ENCODE results near the gene PDIK1L. TPM values are rescaled to one million over a fixed set of nuclear protein-coding genes. Genes with fewer than 3 reads are reported as not detected.

Gene PDIK1L
- 1.7 to 2.4 TPM (median 1.9 TPM) in 5 replicates for total RNA-seq (2022; extraction: Qiagen RNA extraction)

DNA sequence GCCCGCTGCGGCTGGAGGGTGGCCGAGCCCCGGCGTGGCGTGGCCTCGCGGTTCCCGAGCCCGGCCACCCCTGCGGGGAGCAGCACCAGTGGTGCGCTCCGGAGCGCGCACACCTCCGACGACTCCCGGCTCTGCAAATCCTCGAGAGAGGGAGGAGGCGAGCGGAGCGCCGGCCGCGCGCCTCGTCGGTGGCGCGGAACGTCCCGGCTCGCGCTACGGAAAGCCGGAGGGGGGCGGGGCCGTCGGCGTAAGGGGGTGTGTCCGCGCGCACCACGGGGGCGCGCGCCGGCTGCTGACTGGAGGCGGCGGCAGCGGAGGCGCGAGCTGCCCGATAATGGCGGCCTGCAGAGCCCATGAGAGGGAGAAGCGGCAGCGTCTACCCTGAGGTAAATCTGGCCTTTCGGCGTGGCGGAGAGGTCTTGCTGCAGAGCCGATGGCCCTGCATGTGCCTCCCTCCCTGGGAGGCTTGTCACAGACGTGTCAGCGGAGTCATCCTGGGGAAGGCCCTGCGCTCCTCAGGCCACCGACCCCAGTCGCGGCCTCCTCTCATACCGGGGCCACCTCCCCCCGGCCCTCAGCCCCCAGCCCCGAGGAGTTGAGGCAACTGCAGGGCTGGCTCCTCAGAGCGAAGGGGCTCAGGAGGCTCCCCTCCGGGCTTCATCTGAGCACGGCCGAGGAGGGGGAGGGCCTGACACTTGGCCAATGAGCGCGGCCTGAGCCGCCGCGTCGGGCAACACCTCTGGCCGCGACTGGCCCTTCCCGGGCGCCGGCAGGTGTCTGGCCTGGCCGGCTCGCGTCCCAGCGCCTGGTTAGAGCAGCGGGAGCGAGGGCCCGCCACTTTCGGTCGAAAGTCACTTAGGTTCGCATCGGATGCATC is at the start of gene PDIK1L:
Gene PDIK1L, plus strand, starts transcription at position 295 of the 877 bp plus-strand sequence. CDS start 2,485 bp downstream, outside the sequence.

DNA sequence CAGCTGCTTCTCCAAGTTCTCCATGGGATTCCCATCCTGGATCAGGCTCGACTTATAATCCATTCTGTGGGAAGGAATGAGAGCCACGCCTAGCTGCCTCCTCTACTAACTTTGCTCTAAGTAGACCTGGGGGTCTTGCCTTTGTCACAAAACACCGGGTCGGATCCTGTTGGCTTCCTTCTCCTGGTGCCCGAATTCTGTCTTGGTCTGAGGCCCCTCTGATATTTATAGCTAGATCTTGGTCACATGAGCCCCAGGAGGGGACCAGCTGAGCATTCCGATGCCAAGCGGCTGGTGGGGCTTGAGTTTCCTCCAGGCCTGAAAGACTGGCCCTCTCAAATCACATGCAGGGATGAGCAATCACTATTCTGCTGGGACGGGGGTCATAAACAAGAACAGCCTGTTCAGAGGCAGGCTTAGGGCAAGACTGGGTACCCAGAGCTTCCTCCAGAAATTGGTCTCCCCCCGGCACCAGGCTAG is 44.2 kb upstream of the PDIK1L start, which contains the start of gene TRIM63:
Gene TRIM63, minus strand, starts transcription at position 199 of the 480 bp plus-strand sequence. Its CDS starts 136 bp downstream, at position 63.

DNA sequence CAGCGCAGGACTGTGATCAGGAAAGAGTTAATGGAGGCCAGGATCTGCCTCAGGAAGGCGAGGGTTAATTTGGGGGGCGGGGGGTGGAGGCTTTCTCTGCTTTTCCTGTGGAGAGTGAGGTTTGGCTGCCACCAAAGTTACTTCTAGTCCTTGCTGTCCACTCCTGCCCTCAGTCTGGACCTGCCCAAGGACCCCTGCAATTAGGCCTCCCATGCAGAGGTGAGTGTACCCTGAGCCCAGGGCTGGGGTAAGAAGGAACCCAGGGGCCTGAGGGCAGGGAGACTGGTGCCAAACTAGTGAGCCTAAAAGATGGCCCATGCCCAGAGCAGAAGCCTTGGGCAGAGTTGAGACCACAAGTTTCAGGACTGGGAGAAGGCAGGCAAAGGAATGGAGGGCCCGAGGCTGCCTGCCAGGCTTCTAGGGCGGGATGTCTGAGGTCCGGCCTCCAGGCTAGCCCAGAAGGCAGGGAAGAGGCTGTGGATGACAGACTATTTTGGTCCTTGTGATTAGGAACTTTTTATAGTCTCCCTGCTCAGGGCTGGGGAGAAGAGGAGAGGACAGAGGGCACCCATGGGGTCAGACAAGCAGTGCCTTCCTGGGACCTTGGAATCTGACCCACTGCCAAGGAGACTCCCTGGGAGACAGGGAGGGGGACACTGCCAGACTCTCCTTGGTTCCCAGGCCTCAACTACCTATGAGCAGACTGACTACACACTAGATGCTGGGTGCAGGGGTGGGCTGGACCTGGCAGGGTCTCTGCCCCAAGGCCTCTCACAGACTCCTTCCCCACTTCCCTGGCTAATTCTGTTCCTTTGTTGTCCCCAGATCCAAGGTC is 47.5 kb downstream of the PDIK1L start, which contains the start of gene FAM110D:
Gene FAM110D, plus strand, starts transcription at position 172 of the 835 bp plus-strand sequence. CDS start 2,213 bp downstream, outside the sequence.

DNA sequence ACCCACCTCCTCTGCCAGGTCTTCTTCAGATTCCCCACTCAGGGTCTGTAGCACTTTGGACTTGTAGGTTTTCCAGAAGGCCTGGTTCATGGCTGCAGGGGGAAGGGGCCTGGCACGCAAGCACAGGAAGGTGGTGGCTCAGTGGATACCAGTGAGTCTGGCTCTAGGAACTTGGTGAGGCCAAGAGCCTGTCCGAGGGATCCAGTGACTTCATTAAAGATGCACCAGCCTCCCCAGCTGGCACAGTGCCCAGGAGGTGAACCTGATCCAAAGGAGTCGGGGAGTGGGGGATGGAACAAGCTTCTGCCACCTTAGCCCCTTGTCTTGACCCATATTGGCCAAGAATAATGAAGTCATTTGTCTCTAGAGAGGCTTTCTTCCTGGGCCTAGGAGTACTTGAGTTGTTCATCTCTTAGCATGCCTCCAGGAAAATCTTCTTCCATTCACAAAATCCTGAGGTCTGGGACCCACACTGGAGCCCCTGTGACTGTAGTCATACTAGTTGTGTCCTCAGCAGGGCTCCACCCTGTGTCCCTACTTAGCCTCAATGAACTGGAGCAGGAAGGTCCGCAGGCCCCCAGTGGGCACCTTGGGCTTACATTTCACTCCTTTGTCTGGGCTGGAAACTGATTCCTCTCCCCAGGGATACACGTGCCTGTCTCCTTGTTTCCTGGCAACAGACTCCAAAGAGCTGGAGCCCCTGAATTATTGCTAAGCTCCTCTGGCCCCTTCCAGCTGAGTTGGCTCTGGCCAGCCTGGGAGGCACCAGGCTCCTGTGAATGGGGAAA is 57.0 kb downstream of the PDIK1L start, which contains the start of gene C1orf232:
Gene C1orf232, minus strand, starts transcription at position 554 of the 788 bp plus-strand sequence. Its CDS starts 464 bp downstream, at position 90.

DNA sequence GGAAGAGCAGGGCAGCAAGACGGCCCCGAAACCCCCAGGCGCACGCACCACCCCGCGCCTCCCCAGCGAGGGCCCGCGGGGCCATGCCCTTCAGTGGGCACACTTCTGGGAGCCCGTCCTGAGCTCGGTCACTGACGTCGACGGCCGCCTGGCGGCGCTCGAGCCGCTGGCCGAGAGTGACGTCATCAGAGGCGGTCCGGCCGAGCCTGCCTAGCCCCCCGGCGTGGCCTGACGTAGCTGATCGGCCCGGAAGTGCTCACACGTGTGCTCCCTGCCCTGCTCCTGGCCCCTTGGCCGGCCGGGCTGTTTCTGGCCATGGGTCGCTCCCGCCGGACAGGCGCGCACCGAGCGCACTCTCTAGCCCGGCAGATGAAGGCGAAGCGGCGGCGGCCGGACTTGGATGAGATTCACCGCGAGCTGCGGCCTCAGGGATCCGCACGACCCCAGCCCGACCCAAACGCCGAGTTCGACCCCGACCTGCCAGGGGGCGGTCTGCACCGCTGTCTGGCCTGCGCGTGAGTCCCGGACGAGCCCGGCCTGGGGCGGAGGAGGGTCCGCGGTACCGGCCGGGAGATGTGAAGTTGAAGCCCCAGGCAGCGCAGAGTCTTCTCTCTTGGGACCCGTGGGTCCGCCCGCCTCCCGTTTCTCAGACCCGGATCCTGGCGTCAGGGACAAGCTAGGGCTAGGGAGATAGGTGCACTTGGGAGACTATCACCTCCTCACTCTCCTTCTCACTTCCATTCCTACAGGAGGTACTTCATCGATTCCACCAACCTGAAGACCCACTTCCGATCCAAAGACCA is 58.2 kb downstream of the PDIK1L start, which contains the start of gene ZNF593:
Gene ZNF593, plus strand, starts transcription at position 240 of the 803 bp plus-strand sequence. Its CDS starts 76 bp downstream, at position 316.

DNA sequence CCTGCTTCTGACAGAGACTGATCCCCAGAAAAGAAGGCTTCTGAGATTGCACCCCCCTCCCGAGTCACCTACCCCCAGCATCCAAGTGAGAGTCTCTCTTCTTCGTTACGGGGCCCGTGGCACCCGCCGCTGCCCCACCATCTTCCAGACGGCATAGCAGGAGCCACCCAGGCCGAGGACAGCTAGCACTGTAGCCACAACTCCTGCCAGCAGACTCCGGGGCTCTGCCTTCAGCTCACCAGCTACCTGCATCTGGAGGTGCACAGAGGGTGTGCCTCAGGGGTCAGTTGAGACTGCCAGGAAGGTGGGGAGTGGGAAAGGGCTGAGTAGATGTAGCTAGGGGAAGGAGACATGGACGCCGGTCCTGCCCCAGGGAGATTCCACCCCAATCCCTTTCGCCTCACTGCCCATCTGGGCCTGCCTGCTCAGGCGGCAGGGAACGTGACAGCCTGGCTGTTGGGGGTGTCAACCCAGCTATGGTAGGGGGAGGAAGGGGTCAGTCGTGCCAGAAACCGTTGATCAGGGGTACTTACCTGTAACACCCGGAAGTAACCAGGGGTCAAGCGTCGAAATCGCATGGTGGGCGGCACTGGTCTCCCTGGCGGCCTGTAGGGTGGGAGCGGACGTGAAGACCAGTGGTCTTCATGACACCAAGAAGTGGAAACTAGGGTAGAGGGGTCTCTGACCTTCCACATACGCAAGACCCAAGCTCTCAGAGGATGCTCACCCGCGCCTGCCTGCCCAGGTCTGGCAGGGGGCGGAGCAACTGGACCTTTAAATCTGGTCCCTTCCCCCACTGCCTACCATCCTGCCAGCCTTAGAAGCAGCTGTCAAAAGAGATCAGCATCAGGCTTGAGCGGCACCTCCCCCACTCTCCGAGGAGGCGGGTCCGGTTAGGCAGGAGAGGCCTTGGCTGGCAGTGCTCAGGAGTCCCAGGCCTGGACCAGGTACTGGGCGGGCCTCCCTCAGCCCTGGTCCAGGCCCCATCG is 59.8 kb downstream of the PDIK1L start, which contains the start of gene ZNF593OS:
Gene ZNF593OS, minus strand, starts transcription at position 749 of the 989 bp plus-strand sequence. Its CDS starts 171 bp downstream, at position 578.

Other genes with a start within 250 kb of the PDIK1L start
- 6.4 to 9.2 TPM (median 8.3 TPM) in 5 replicates for gene PAQR7, start 236.1 kb upstream of the PDIK1L start, total RNA-seq (2022; extraction: Qiagen RNA extraction)
- 217 to 224 TPM (median 220 TPM) in 5 replicates for gene STMN1, start 205.4 kb upstream of the PDIK1L start, total RNA-seq (2022; extraction: Qiagen RNA extraction)
- 7.2 to 8.3 TPM (median 8.0 TPM) in 5 replicates for gene PAFAH2, start 113.8 kb upstream of the PDIK1L start, total RNA-seq (2022; extraction: Qiagen RNA extraction)
- gene EXTL1, start 90.0 kb upstream of the PDIK1L start, total RNA-seq (2022; extraction: Qiagen RNA extraction), result 0.01 to 0.02 TPM in 2 of 5 replicates, not detected in the others
- gene SLC30A2, start 65.7 kb upstream of the PDIK1L start, total RNA-seq (2022; extraction: Qiagen RNA extraction), result 0.26 to 0.70 TPM (median 0.38 TPM) in 5 replicates
- gene TRIM63, start 44.2 kb upstream of the PDIK1L start, total RNA-seq (2022; extraction: Qiagen RNA extraction), result 1.8 to 2.9 TPM (median 2.3 TPM) in 5 replicates
- 0.03 to 0.07 TPM (median 0.03 TPM) in 3 of 5 replicates, not detected in the others for gene FAM110D, start 47.3 kb downstream of the PDIK1L start, total RNA-seq (2022; extraction: Qiagen RNA extraction)
- not detected in 5 replicates for gene C1orf232, start 57.1 kb downstream of the PDIK1L start, total RNA-seq (2022; extraction: Qiagen RNA extraction)
- 51.7 to 70.4 TPM (median 65.4 TPM) in 5 replicates for gene ZNF593, start 58.1 kb downstream of the PDIK1L start, total RNA-seq (2022; extraction: Qiagen RNA extraction)
- gene ZNF593OS, start 60.0 kb downstream of the PDIK1L start, total RNA-seq (2022; extraction: Qiagen RNA extraction), result 0.18 to 0.28 TPM in 2 of 5 replicates, not detected in the others
- gene CNKSR1, start 65.7 kb downstream of the PDIK1L start, total RNA-seq (2022; extraction: Qiagen RNA extraction), result 0.04 to 0.39 TPM (median 0.31 TPM) in 5 replicates
- gene CATSPER4, start 78.8 kb downstream of the PDIK1L start, total RNA-seq (2022; extraction: Qiagen RNA extraction), result not detected in 5 replicates
- 10.9 to 13.1 TPM (median 12.7 TPM) in 5 replicates for gene CEP85, start 122.4 kb downstream of the PDIK1L start, total RNA-seq (2022; extraction: Qiagen RNA extraction)
- gene SH3BGRL3, start 168.3 kb downstream of the PDIK1L start, total RNA-seq (2022; extraction: Qiagen RNA extraction), result 108 to 151 TPM (median 140 TPM) in 5 replicates
- gene UBXN11, start 194.8 kb downstream of the PDIK1L start, total RNA-seq (2022; extraction: Qiagen RNA extraction), result 11.1 to 16.2 TPM (median 14.7 TPM) in 5 replicates
- not detected in 5 replicates for gene CD52, start 206.1 kb downstream of the PDIK1L start, total RNA-seq (2022; extraction: Qiagen RNA extraction)
- gene CRYBG2, start 242.3 kb downstream of the PDIK1L start, total RNA-seq (2022; extraction: Qiagen RNA extraction), result 1.4 to 2.7 TPM (median 1.6 TPM) in 5 replicates